Right ventricle myocardium inferior (tissue), 1 donor: Measurements from ENCODE around the gene STRN3. TPM values are rescaled to one million over a fixed set of nuclear protein-coding genes. Genes with fewer than 3 reads are reported as not detected.
"Not testable (repeated sequence)": the region's sequence is repeated elsewhere in the genome, so short reads cannot be mapped to it uniquely, and the experiment has no call there.

Source experiments
- ATAC-seq: fragments of 200-7000 bp; cut with Tn5 transposase; one replicate; pipeline ENCODE4 v1.9.1; 2020; ENCODE audit warnings: mild to moderate bottlenecking, moderate library complexity
- DNase-seq: peaks from one replicate; pipeline ENCODE4 v3.0.0; 2021; ENCODE audit errors: missing footprints
- intact Hi-C: fragments of 100-400 bp; cut with DNase I; formaldehyde crosslinking; loops from one replicate; pipeline ENCODE4 v1.11.0; 2022
- total RNA-seq: library from RNA; stranded (reverse); fragmentation: NEBNext Ultra II Directional; extraction: Animal tissue kit (Norgen Biotek cat#: 25700); gene quantifications from one replicate; pipeline ENCODE4 v1.2.1, GENCODE V29; 2021
- donor health status: DM: no; HTN: yes; CAD: no; lungs with severe emphysema.

The STRN3 gene
- total RNA-seq, 1 donor from 2014 or later: 48.4 TPM

GRCh38 chr14:31013841-31014240 lies 12.3 kb downstream of the STRN3 start:
- intact Hi-C loops: no loop called here
- DNase-seq (no peak), ATAC-seq (no peak)

GRCh38 chr14:31010935-31011334 lies 15.2 kb downstream of the STRN3 start:
- ATAC-seq (no peak), DNase-seq (no peak)
- intact Hi-C loops: no loop called here

GRCh38 chr14:31009836-31010574 lies 16.2 kb downstream of the STRN3 start:
- intact Hi-C loops: no loop called here
- no peak for ATAC-seq
- no peak for DNase-seq

GRCh38 chr14:31006703-31007102 lies 19.5 kb downstream of the STRN3 start:
- intact Hi-C loops: no loop called here
- no peak for DNase-seq
- no peak for ATAC-seq

GRCh38 chr14:31004007-31004406 lies 22.2 kb downstream of the STRN3 start:
- DNase-seq, intact Hi-C loops, ATAC-seq: not testable (repeated sequence)

- ATAC-seq (no peak), DNase-seq (no peak)
- intact Hi-C loops: no loop called here
Observed at GRCh38 chr14:31003284-31003683, 22.9 kb downstream of the STRN3 start.

- DNase-seq (no peak), ATAC-seq (no peak)
- intact Hi-C loops: no loop called here
Observed at GRCh38 chr14:31001339-31001658, 24.9 kb downstream of the STRN3 start.

GRCh38 chr14:31000629-31001338 lies 25.4 kb downstream of the STRN3 start:
- no peak for ATAC-seq
- no peak for DNase-seq
- intact Hi-C loops: no loop called here

GRCh38 chr14:30999038-30999773 lies 27.0 kb downstream of the STRN3 start:
- DNase-seq (no peak), ATAC-seq (no peak)
- intact Hi-C loops: no loop called here

- intact Hi-C loops: no loop called here
- no peak for ATAC-seq
- no peak for DNase-seq
Observed at GRCh38 chr14:30998100-30998706, 28.0 kb downstream of the STRN3 start.

- intact Hi-C loops: no loop called here
- peak; percentile 13 for ATAC-seq
Observed at GRCh38 chr14:30996892-30997659, 29.1 kb downstream of the STRN3 start.

GRCh38 chr14:30995689-30996088 lies 30.5 kb downstream of the STRN3 start:
- no peak for ATAC-seq
- no peak for DNase-seq
- intact Hi-C loops: no loop called here

More at GRCh38 chr14:30996892-30997659, 29.1 kb downstream of the STRN3 start:
- DNase-seq: no peak

- DNase-seq (no peak), ATAC-seq (no peak)
- intact Hi-C loops: no loop called here
Observed at GRCh38 chr14:30994681-30995620, 31.2 kb downstream of the STRN3 start.

GRCh38 chr14:30993071-30993470 lies 33.1 kb downstream of the STRN3 start:
- intact Hi-C loops: no loop called here
- DNase-seq: no peak
- ATAC-seq: no peak

- ATAC-seq: no peak
- intact Hi-C loops: no loop called here
- no peak for DNase-seq
Observed at GRCh38 chr14:30991408-30991807, 34.8 kb downstream of the STRN3 start.

- ATAC-seq (no peak), DNase-seq (no peak)
- intact Hi-C loops: no loop called here
Observed at GRCh38 chr14:30990770-30991169, 35.4 kb downstream of the STRN3 start.

- DNase-seq (no peak), ATAC-seq (no peak)
- intact Hi-C loops: loop anchor here (5.0 to 10.0 kb wide), 2 partner anchors 39 to 356 kb away; partner anchors contain the start of genes AP4S1 and STRN3
Observed at GRCh38 chr14:30988509-30988908, 37.7 kb downstream of the STRN3 start.
